GM18508 (cell line): Measurements from ENCODE around the gene STK10.

Experiments
- ATAC-seq: cut with Tn5 transposase; IDR thresholded peaks from one replicate; pipeline ENCODE4 v1.9.1; 2021; ENCODE audit warnings: moderate number of reproducible peaks; ENCODE audit not compliant: insufficient read depth, unreplicated experiment

The STK10 gene

GRCh38 chr5:171992305-171992704 lies 195.7 kb downstream of the STK10 start:
- ATAC-seq, result no peak
